HepG2 (cell line): ENCODE data around the gene ABCG5. TPM values are rescaled to one million over a fixed set of nuclear protein-coding genes. Genes with fewer than 3 reads are reported as not detected.

ENCODE experiments used
- ELF1 ChIP-seq: sonication (generic); formaldehyde crosslinking; IDR thresholded peaks from 2 replicates; pipeline ENCODE4 v1.4.0; 2020; ENCODE audit warnings: missing genetic modification reagents
- EP300 ChIP-seq, 3 experiments: sonication (generic) in 1 of 3; formaldehyde crosslinking in 1 of 3; IDR thresholded peaks; 2 replicates each; pipeline versions ENCODE4 v1.5.1 to v1.6.1; 2011 to 2020; ENCODE audit warnings: low read depth in 2 of 3, low read length in 2 of 3, borderline replicate concordance in 1 of 3, improper control_type of control experiment in 1 of 3, mild to moderate bottlenecking in 1 of 3, missing genetic modification reagents in 1 of 3, moderate library complexity in 1 of 3
- FOSL1 ChIP-seq: sonication (generic); formaldehyde crosslinking; IDR thresholded peaks from 2 replicates; pipeline ENCODE4 v1.9.0; 2021; ENCODE audit warnings: missing genetic modification reagents, borderline replicate concordance
- GATAD2A ChIP-seq: IDR thresholded peaks from 2 replicates; pipeline ENCODE4 v1.6.1; 2016
- HDAC1 ChIP-seq: sonication (generic); formaldehyde crosslinking; IDR thresholded peaks from 2 replicates; pipeline ENCODE4 v1.5.1; 2020; ENCODE audit warnings: mild to moderate bottlenecking, missing genetic modification reagents
- KDM3A ChIP-seq: IDR thresholded peaks from 2 replicates; pipeline ENCODE4 v1.6.1; 2018; ENCODE audit warnings: low read depth, missing compliant biosample characterization
- KLF9 ChIP-seq: IDR thresholded peaks from 2 replicates; pipeline ENCODE4 v1.6.1; 2016; ENCODE audit warnings: low read depth
- MAZ ChIP-seq, 2 experiments: sonication (generic) in 1 of 2; formaldehyde crosslinking in 1 of 2; IDR thresholded peaks; 2 replicates each; pipeline versions ENCODE4 v1.5.0 to v1.6.1; 2012 to 2020; ENCODE audit warnings: low read depth in 2 of 2, mild to moderate bottlenecking in 2 of 2, borderline replicate concordance in 1 of 2, improper control_type of control experiment in 1 of 2, low read length in 1 of 2, missing genetic modification reagents in 1 of 2, moderate library complexity in 1 of 2
- MTERF4 ChIP-seq: sonication (generic); formaldehyde crosslinking; IDR thresholded peaks from 2 replicates; pipeline ENCODE4 v1.8.0; 2023; ENCODE audit warnings: mild to moderate bottlenecking, missing genetic modification reagents
- SRSF4 ChIP-seq: fragments of 200-400 bp; formaldehyde crosslinking; IDR thresholded peaks from one replicate; pipeline ENCODE4 v1.6.1; 2018; ENCODE audit warnings: mild to moderate bottlenecking, low read depth, low read length, moderate library complexity; ENCODE audit not compliant: poor library complexity, severe bottlenecking
- STAG1 ChIP-seq: sonication (generic); formaldehyde crosslinking; IDR thresholded peaks from 2 replicates; pipeline ENCODE4 v1.4.0; 2020; ENCODE audit warnings: missing genetic modification reagents
- USF2 ChIP-seq, 2 experiments: sonication (generic) in 1 of 2; formaldehyde crosslinking in 1 of 2; IDR thresholded peaks; 2 replicates each; pipeline versions ENCODE4 v1.5.1 to v1.6.1; 2011 to 2020; ENCODE audit warnings: borderline replicate concordance in 1 of 2, low read depth in 1 of 2, low read length in 1 of 2, mild to moderate bottlenecking in 1 of 2, missing genetic modification reagents in 1 of 2, moderate library complexity in 1 of 2
- ZNF672 ChIP-seq: sonication (generic); formaldehyde crosslinking; IDR thresholded peaks from 2 replicates; pipeline ENCODE4 v1.8.1; 2022; ENCODE audit warnings: missing genetic modification reagents
- ZNF75D ChIP-seq: sonication (generic); formaldehyde crosslinking; IDR thresholded peaks from 2 replicates; pipeline ENCODE4 v1.8.1; 2023; ENCODE audit warnings: missing genetic modification reagents, mild to moderate bottlenecking, borderline replicate concordance
- ZNF879 ChIP-seq: sonication (generic); formaldehyde crosslinking; IDR thresholded peaks from 2 replicates; pipeline ENCODE4 v1.8.1; 2023; ENCODE audit warnings: missing genetic modification reagents
- polyA plus RNA-seq, 8 experiments: library from polyadenylated mRNA; depleted of rRNA in 3 of 8; stranded (reverse) in 7 of 8; unstranded in 1 of 8; fragments of >200 nt; fragmentation: Illumina TruSeq in 4 of 8; extraction: Trizol in 4 of 8; gene quantifications; 2 replicates each; pipeline versions ENCODE4 v1.2.1 to v1.2.3, GENCODE V29; 2011 to 2016; ENCODE audit warnings: low read depth in 4 of 8, missing spikeins in 1 of 8, mixed read lengths in 1 of 8; ENCODE audit not compliant: insufficient read depth in 1 of 8
- total RNA-seq, 5 experiments: library from RNA; depleted of rRNA; stranded (reverse); fragments of >200 nt; fragmentation: Illumina TruSeq; extraction: Trizol; gene quantifications; 2 replicates each; pipeline ENCODE4 v1.2.3, GENCODE V29; 2016; ENCODE audit warnings: low read depth in 1 of 5
- TF ChIP-seq, protein P1 (sequence below): sonication (generic); formaldehyde crosslinking; IDR thresholded peaks from 2 replicates; pipeline ENCODE4 v1.5.1; 2020; ENCODE audit warnings: missing genetic modification reagents, mild to moderate bottlenecking, borderline replicate concordance
- TF ChIP-seq, protein P2 (sequence below): sonication (generic); formaldehyde crosslinking; IDR thresholded peaks from 2 replicates; pipeline ENCODE4 v1.9.0; 2021; ENCODE audit warnings: missing genetic modification reagents, mild to moderate bottlenecking, borderline replicate concordance
- TF ChIP-seq, protein P3 (sequence below): sonication (generic); formaldehyde crosslinking; conservative IDR thresholded peaks from 2 replicates; pipeline ENCODE4 v1.4.0; 2020; ENCODE audit warnings: mild to moderate bottlenecking, missing genetic modification reagents, moderate library complexity

Gene ABCG5
- total and polyA plus RNA-seq, 2 of the 13 experiments (the other 11 are each of a cell fraction or from before 2014, with no cell fraction given) = 15.1 to 39.0 TPM

GRCh38 chr2:43838560-43839267 lies at the start of gene ABCG5, which contains the start of gene ABCG8 (continued):
- TF ChIP-seq, protein P1, sequence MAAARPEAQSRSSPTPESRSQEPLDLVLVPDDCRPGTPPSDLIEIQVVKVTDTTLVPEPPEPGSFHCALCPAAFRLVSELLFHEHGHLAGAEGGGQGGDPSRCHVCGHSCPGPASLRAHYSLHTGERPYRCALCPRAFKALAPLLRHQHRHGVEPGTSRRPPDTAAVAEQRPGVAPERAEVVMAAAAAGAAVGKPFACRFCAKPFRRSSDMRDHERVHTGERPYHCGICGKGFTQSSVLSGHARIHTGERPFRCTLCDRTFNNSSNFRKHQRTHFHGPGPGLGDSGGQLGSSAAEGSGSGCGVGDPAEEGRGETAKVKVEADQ (CRISPR knock-in tag) = peak; percentile 51; the same call in 1 of the 2 replicates
- TF ChIP-seq FOSL1 (CRISPR knock-in tag) = no peak
- TF ChIP-seq KLF9 = no peak
- TF ChIP-seq EP300 (IDR thresholded peaks at IDR 0.05; ENCODE audit: low read depth in 2 of 2, low read length in 2 of 2) = no peak; a peak in 1 of 4 replicates
- TF ChIP-seq EP300 (CRISPR knock-in tag; IDR thresholded peaks at IDR 0.05; ENCODE audit: borderline replicate concordance) = no peak
- no peak for TF ChIP-seq ZNF672 (CRISPR knock-in tag)
- TF ChIP-seq ELF1 = peak; percentile 9; the same call in 1 of the 2 replicates
- TF ChIP-seq, protein P2, sequence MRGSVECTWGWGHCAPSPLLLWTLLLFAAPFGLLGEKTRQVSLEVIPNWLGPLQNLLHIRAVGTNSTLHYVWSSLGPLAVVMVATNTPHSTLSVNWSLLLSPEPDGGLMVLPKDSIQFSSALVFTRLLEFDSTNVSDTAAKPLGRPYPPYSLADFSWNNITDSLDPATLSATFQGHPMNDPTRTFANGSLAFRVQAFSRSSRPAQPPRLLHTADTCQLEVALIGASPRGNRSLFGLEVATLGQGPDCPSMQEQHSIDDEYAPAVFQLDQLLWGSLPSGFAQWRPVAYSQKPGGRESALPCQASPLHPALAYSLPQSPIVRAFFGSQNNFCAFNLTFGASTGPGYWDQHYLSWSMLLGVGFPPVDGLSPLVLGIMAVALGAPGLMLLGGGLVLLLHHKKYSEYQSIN (CRISPR knock-in tag) = no peak; the same call in 1 of the 2 replicates
- peak; percentile 90 for TF ChIP-seq ZNF879 (CRISPR knock-in tag)
- no peak for TF ChIP-seq ZNF75D (CRISPR knock-in tag)
- TF ChIP-seq USF2 (IDR thresholded peaks at IDR 0.05; ENCODE audit: low read depth, low read length) = no peak
- TF ChIP-seq USF2 (CRISPR knock-in tag; IDR thresholded peaks at IDR 0.05; ENCODE audit: borderline replicate concordance) = no peak
- TF ChIP-seq STAG1 = peak; percentile 21; the same call in 1 of the 2 replicates
- peak; percentile 45; the same call in 1 of the 2 replicates for TF ChIP-seq HDAC1 (CRISPR knock-in tag)
- no peak for TF ChIP-seq SRSF4
- TF ChIP-seq MAZ (IDR thresholded peaks at IDR 0.05; ENCODE audit: borderline replicate concordance, low read depth, low read length) = no peak
- TF ChIP-seq MAZ (CRISPR knock-in tag; IDR thresholded peaks at IDR 0.05; ENCODE audit: low read depth) = peak; percentile 13; the same call in 1 of the 2 replicates
- TF ChIP-seq MTERF4 (CRISPR knock-in tag) = peak; percentile 94
- TF ChIP-seq KDM3A (CRISPR knock-in tag) = no peak; the same call in 1 of the 2 replicates
- TF ChIP-seq GATAD2A (CRISPR knock-in tag) = peak; percentile 53
- TF ChIP-seq, protein P3, sequence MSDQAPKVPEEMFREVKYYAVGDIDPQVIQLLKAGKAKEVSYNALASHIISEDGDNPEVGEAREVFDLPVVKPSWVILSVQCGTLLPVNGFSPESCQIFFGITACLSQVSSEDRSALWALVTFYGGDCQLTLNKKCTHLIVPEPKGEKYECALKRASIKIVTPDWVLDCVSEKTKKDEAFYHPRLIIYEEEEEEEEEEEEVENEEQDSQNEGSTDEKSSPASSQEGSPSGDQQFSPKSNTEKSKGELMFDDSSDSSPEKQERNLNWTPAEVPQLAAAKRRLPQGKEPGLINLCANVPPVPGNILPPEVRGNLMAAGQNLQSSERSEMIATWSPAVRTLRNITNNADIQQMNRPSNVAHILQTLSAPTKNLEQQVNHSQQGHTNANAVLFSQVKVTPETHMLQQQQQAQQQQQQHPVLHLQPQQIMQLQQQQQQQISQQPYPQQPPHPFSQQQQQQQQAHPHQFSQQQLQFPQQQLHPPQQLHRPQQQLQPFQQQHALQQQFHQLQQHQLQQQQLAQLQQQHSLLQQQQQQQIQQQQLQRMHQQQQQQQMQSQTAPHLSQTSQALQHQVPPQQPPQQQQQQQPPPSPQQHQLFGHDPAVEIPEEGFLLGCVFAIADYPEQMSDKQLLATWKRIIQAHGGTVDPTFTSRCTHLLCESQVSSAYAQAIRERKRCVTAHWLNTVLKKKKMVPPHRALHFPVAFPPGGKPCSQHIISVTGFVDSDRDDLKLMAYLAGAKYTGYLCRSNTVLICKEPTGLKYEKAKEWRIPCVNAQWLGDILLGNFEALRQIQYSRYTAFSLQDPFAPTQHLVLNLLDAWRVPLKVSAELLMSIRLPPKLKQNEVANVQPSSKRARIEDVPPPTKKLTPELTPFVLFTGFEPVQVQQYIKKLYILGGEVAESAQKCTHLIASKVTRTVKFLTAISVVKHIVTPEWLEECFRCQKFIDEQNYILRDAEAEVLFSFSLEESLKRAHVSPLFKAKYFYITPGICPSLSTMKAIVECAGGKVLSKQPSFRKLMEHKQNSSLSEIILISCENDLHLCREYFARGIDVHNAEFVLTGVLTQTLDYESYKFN (CRISPR knock-in tag) = peak; percentile 62; the same call in 1 of the 2 replicates
